Naive B cell (primary cell): ENCODE measurements around the gene SLC2A13. TPM values are rescaled to one million over a fixed set of nuclear protein-coding genes. Genes with fewer than 3 reads are reported as not detected.
"Not testable (repeated sequence)": the region's sequence is repeated elsewhere in the genome, so short reads cannot be mapped to it uniquely, and the experiment has no call there.

Experiments
- ATAC-seq, 2 donors: fragments of 150-1000 bp; cut with Tn5 transposase; 2 replicates each; pipeline ENCODE4 v1.10.0; 2021; ENCODE audit warnings: low read depth in 2 of 2, mild to moderate bottlenecking in 2 of 2, moderate library complexity in 2 of 2
- DNase-seq: peaks from one replicate; pipeline ENCODE4 v3.0.0; 2022
- H3K27ac Mint-ChIP-seq, 6 donors: one replicate each; pipeline ENCODE4 v1.8.0; 2020 to 2022; ENCODE audit warnings: mild to moderate bottlenecking in 6 of 6, mixed read lengths in 6 of 6, moderate library complexity in 5 of 6, inconsistent platforms in 2 of 6
- H3K27me3 Mint-ChIP-seq, 3 donors: one replicate each; pipeline ENCODE4 v1.8.0; 2021 to 2022; ENCODE audit warnings: mixed read lengths in 3 of 3, mild to moderate bottlenecking in 1 of 3
- H3K36me3 Mint-ChIP-seq, 2 donors: one replicate each; pipeline ENCODE4 v1.8.0; 2020 to 2022; ENCODE audit warnings: mixed read lengths in 2 of 2, inconsistent platforms in 1 of 2, mild to moderate bottlenecking in 1 of 2
- H3K4me1 Mint-ChIP-seq, 3 donors: one replicate each; pipeline ENCODE4 v1.8.0; 2020 to 2022; ENCODE audit warnings: mixed read lengths in 3 of 3, inconsistent platforms in 1 of 3, mild to moderate bottlenecking in 1 of 3, moderate library complexity in 1 of 3
- H3K4me3 Mint-ChIP-seq, 8 donors: one replicate each; pipeline ENCODE4 v1.8.0; 2020 to 2022; ENCODE audit warnings: mild to moderate bottlenecking in 8 of 8, mixed read lengths in 8 of 8, moderate library complexity in 8 of 8, inconsistent platforms in 2 of 8
- H3K9me3 Mint-ChIP-seq, 7 donors: one replicate each; pipeline ENCODE4 v1.8.0; 2020 to 2022; ENCODE audit warnings: mixed read lengths in 7 of 7, mild to moderate bottlenecking in 5 of 7, inconsistent platforms in 2 of 7, moderate library complexity in 1 of 7
- polyA plus RNA-seq, 6 donors: library from polyadenylated mRNA; unstranded; fragments of 300-500 nt; fragmentation: Illumina TruSeq; gene quantifications; one replicate each; pipeline ENCODE4 v1.2.3, GENCODE V29; 2021; ENCODE audit warnings: low read depth in 6 of 6

Gene SLC2A13
- polyA plus RNA-seq, 6 donors from 2014 or later: 0.72 to 2.2 (median 1.9) TPM; not detected in 1

DNA sequence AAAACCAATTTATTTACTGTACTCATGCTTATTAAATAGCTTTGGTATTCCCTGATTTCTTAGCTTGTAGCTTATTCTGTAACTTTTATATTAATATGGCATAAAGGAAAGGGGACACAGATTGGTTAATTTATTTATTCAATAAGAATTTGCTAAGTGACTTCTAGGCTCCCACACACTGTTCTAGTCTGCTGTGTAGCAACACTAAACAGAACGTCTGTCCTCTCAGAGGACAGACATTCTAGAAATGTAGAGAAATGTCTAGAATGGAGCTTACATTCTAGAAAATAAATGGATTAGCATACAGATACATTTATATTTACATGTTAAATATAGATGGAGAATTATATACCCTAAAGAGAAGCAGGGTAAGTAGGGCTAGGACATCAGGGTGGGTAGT is 301.4 kb downstream of the SLC2A13 start:
- DNase-seq: no peak
- Mint-ChIP-seq H3K4me3 (no peak overlapping the region), H3K27me3 (no peaks in the 10 kb centered on the region), H3K9me3 (no peaks in the 10 kb centered on the region), H3K27ac (no peak overlapping the region), H3K36me3 (no peaks in the 10 kb centered on the region), H3K4me1 (no peaks in the 10 kb centered on the region)
- ATAC-seq: no peak

DNA sequence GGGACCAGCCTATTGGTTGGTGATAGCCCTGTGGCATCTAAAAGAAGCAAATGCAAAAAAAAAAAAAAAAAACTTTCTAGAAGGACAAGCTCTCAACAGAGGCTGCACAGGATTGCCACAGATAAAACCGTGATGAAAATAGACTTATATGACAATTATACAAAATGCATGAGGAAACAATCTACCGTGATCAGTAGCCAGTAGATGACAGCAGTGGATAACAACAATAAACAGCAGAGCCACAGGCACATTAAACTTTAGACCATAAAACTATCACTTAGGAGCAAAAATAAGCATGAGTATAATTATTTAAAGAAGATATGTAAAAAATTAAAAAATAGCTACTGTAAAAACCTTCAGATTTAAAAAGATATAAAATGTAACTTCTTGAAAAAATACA is 302.7 kb downstream of the SLC2A13 start:
- Mint-ChIP-seq H3K9me3 (no peaks in the 10 kb centered on the region), H3K36me3 (no peaks in the 10 kb centered on the region), H3K27ac (no peak overlapping the region), H3K4me1 (no peaks in the 10 kb centered on the region), H3K4me3 (no peak overlapping the region), H3K27me3 (no peaks in the 10 kb centered on the region)
- no peak for DNase-seq
- no peak for ATAC-seq

DNA sequence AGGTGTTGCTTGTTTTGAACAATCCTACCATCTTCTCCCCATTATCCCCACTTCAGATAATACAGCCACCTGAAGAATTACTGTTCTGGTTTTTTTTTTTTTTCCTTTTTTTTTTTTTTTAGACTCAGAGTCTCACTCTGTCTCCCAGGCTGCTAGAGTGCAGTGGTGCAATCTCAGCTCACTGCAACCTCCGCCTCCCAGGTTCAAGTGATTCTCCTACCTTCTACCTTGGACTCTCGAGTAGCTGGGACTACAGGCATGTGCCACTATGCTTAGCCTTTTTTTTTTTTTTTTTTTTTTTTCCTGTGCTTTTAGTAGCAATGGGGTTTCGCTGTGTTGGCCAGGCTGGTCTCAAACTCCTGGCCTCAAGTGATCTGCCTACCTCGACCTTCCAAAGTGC is 306.9 kb downstream of the SLC2A13 start:
- Mint-ChIP-seq H3K27me3 (no peaks in the 10 kb centered on the region), H3K27ac (no peak overlapping the region), H3K4me3 (no peak overlapping the region), H3K4me1 (no peaks in the 10 kb centered on the region), H3K9me3 (no peaks in the 10 kb centered on the region), H3K36me3 (no peaks in the 10 kb centered on the region)
- ATAC-seq (no peak), DNase-seq (no peak)

GRCh38 chr12:39798429-39798828 is 307.5 kb downstream of the SLC2A13 start:
- no peaks in the 10 kb centered on the region for H3K4me1 Mint-ChIP-seq
- H3K27ac Mint-ChIP-seq: no peak overlapping the region
- H3K4me3 Mint-ChIP-seq: no peak overlapping the region

DNA sequence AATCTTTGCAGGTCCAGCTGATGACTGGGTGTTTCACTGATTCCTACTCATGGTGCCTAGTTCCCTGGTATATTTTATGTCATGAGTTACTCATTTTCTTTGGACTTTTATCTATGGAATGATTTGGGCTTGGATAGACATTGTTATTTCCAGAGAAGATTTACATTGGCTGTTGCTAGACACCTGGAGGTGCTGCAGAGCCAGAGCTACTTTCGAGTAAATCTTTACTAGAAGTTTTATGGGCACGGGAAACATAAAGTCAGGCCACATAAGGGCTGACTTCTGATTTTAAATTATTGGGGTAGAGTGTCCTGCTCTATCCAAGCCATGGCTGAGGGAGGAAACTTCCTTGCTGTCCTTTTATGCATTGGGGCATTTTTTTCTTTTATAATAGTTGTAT is 310.4 kb downstream of the SLC2A13 start:
- Mint-ChIP-seq H3K4me3 (no peak overlapping the region), H3K36me3 (no peaks in the 10 kb centered on the region), H3K27me3 (no peaks in the 10 kb centered on the region), H3K4me1 (no peaks in the 10 kb centered on the region), H3K9me3 (no peaks in the 10 kb centered on the region), H3K27ac (no peak overlapping the region)
- ATAC-seq: no peak
- DNase-seq: no peak

More at GRCh38 chr12:39798429-39798828, 307.5 kb downstream of the SLC2A13 start:
- no peaks in the 10 kb centered on the region for H3K27me3 Mint-ChIP-seq
- ATAC-seq: no peak
- DNase-seq: no peak
- no peaks in the 10 kb centered on the region for H3K36me3 Mint-ChIP-seq
- H3K9me3 Mint-ChIP-seq: no peaks in the 10 kb centered on the region

DNA sequence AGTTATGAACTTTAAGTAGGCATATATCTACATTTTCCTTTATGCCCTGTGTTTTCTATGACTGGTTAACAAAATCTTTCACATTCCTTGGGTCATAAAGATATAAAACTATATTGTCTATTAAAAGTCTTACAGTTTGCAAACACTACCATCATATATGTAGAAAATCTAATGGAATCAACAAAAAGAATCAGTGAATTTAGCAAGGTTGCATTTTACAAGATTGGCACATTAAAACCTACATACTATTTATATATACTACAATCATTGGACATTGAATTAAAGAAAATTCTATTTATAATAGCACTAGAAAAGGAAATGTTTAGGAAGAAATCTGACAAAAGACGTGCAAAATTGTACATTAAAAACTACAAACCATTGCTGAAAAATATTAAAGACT is 312.9 kb downstream of the SLC2A13 start:
- DNase-seq: no peak
- Mint-ChIP-seq H3K9me3 (no peaks in the 10 kb centered on the region), H3K4me1 (no peaks in the 10 kb centered on the region), H3K27ac (no peak overlapping the region), H3K36me3 (no peaks in the 10 kb centered on the region), H3K4me3 (no peak overlapping the region), H3K27me3 (no peaks in the 10 kb centered on the region)
- no peak for ATAC-seq

- no peak for ATAC-seq
- no peak for DNase-seq
- Mint-ChIP-seq H3K36me3 (no peaks in the 10 kb centered on the region), H3K27ac (no peak overlapping the region), H3K4me1 (no peaks in the 10 kb centered on the region), H3K27me3 (no peaks in the 10 kb centered on the region), H3K4me3 (no peak overlapping the region), H3K9me3 (peaks cover 0 to 4% (median 0%) of the 10 kb centered on the region in 7 donors)
These were observed 317.6 kb downstream of the SLC2A13 start for GRCh38 chr12:39788239-39788638.

DNA sequence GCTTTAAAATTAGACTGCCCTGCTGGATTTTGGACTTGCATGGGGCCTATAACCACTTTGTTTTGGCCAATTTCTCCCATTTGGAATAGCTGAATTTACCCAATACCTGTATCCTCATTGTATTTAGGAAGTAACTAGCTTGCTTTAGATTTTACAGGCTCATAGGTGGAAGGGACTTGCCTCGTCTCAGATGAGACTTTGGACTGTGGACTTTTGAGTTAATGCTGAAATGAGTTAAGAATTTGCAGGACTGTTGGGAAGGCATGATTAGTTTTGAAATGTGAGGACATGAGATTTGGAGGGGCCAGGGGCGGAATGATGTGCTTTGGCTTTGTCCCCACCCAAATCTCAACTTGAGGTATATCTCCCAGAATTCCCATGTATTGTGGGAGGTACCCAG is 320.1 kb downstream of the SLC2A13 start:
- ATAC-seq, H3K27me3 Mint-ChIP-seq, H3K27ac Mint-ChIP-seq, DNase-seq, H3K36me3 Mint-ChIP-seq, H3K4me3 Mint-ChIP-seq, H3K9me3 Mint-ChIP-seq, H3K4me1 Mint-ChIP-seq: not testable (repeated sequence)

DNA sequence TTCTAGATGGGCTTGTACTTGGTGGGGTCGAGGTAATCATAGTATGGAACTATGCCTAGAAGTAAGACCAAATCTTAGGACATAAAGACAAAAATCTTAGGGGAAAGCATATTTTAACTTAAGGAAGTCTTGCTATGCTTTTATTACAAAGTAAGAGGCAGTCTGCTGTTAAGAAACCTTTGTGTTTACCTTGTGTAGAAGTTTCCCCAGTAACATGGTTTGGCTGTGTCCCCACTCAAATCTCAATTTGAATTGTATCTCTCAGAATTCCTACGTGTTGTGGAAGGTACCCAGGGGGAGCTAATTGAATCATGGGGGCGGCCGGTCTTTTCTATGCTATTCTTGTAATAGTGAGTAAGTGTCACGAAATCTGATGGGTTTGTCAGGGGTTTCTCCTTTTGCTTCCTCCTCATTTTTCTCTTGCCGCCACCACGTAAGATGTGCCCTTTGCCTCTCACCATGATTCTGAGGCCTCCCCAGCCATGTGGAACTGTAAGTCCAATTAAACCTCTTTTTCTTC is 323.8 kb downstream of the SLC2A13 start:
- H3K27me3 Mint-ChIP-seq: no peaks in the 10 kb centered on the region
- H3K4me1 Mint-ChIP-seq: no peaks in the 10 kb centered on the region
- ATAC-seq (no peak), DNase-seq (no peak)
- no peak overlapping the region for H3K27ac Mint-ChIP-seq
- peaks cover 0 to 6% of the 10 kb centered on the region in 2 donors for H3K36me3 Mint-ChIP-seq
- peaks cover 0 to 5% (median 3%) of the 10 kb centered on the region in 7 donors for H3K9me3 Mint-ChIP-seq
- H3K4me3 Mint-ChIP-seq: no peak overlapping the region

GRCh38 chr12:39780913-39781446 is 324.9 kb downstream of the SLC2A13 start:
- Mint-ChIP-seq H3K9me3 (peaks cover 0 to 5% (median 3%) of the 10 kb centered on the region in 7 donors), H3K4me1 (no peaks in the 10 kb centered on the region), H3K36me3 (peaks cover 0 to 6% of the 10 kb centered on the region in 2 donors), H3K4me3 (no peak overlapping the region), H3K27ac (no peak overlapping the region), H3K27me3 (no peaks in the 10 kb centered on the region)
- ATAC-seq (no peak), DNase-seq (no peak)

DNA sequence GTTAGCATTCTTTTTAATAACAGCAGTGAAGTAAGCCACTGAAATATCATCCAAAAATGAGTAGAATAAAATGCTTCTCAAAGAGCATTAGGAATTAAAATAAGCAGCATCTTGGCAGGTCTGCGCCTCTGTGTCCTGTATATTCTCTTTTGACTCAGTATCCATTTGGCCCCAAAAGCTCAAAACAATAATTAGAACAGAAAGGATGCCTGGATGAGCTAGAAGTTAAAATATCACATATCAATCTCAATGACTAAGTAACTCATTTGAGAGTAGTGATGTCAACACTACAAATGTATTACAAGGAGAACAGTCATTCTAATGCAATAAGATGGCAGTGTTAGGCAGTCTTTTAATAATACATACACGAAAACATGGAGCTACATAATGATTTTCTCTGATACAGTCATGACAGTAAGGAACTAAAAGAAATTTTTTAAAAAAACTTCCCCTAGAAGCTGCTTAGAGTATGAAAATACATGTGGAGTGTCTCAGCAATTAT is 325.4 kb downstream of the SLC2A13 start:
- H3K4me1 Mint-ChIP-seq: no peaks in the 10 kb centered on the region
- H3K27ac Mint-ChIP-seq: no peak overlapping the region
- no peak overlapping the region for H3K4me3 Mint-ChIP-seq
- H3K27me3 Mint-ChIP-seq: no peaks in the 10 kb centered on the region
- DNase-seq: no peak
- no peak for ATAC-seq
- H3K36me3 Mint-ChIP-seq: peaks cover 0 to 6% of the 10 kb centered on the region in 2 donors
- H3K9me3 Mint-ChIP-seq: peaks cover 0 to 5% (median 3%) of the 10 kb centered on the region in 7 donors

DNA sequence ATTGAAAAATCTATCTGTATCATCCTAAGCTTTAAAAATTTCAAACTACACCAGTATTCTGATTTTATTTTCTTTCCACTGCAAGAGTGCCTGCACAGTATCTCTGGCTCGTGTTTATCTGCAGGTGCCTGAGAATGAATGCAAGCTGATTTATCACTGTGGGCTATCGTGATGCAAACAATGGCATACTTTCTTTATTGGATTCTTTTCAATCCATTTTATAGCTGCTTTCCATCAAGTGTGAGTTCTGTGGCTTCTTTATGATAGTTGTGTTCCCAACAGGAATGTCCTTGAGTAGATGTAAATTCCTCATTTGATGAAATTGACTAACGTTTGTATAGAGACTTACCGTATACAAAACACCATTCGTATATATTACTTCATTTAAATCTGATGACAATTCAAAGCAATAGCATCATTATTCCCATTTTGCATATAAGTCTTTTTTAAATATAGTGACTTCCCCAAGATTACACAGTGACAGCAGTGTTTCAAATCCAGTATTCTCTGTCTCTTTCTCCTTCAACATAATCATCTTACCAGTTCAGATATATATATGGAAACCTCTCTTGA is 326.0 kb downstream of the SLC2A13 start:
- Mint-ChIP-seq H3K27me3 (no peaks in the 10 kb centered on the region), H3K4me1 (no peaks in the 10 kb centered on the region), H3K27ac (no peak overlapping the region), H3K36me3 (peaks cover 0 to 6% of the 10 kb centered on the region in 2 donors), H3K4me3 (no peak overlapping the region), H3K9me3 (peaks cover 0 to 5% (median 3%) of the 10 kb centered on the region in 7 donors)
- ATAC-seq (no peak), DNase-seq (no peak)

- H3K27ac Mint-ChIP-seq: no peak overlapping the region
- ATAC-seq: no peak
- DNase-seq: no peak
These were observed 328.4 kb downstream of the SLC2A13 start for GRCh38 chr12:39777465-39777864.

DNA sequence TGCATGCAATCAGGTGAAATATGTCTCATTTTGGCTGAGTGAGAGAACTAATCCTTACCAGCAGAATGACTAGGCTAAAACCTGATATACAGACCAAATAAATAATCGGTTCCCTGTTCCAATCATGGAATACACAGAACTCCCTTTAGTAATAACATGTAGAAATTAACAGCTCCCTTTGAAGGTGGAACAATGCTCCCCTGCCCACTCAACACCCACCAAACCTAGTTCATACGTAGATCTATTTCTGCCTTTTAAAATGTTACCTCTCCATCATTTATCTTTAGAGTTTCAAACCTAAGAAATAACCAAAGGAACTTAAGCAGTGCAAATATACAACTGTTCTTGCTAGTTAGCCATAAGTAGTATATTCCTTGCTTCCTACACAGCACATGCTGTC is 332.6 kb downstream of the SLC2A13 start:
- Mint-ChIP-seq H3K4me1 (no peaks in the 10 kb centered on the region), H3K36me3 (no peaks in the 10 kb centered on the region), H3K27ac (no peak overlapping the region), H3K4me3 (no peak overlapping the region), H3K27me3 (no peaks in the 10 kb centered on the region), H3K9me3 (no peaks in the 10 kb centered on the region)
- ATAC-seq: no peak
- DNase-seq: no peak

More at GRCh38 chr12:39777465-39777864, 328.4 kb downstream of the SLC2A13 start:
- H3K36me3 Mint-ChIP-seq: peaks cover 0 to 3% of the 10 kb centered on the region in 2 donors
- H3K27me3 Mint-ChIP-seq: no peaks in the 10 kb centered on the region
- H3K4me1 Mint-ChIP-seq: no peaks in the 10 kb centered on the region
- peaks cover 0 to 3% (median 0%) of the 10 kb centered on the region in 7 donors for H3K9me3 Mint-ChIP-seq
- H3K4me3 Mint-ChIP-seq: no peak overlapping the region
